GM18526 (cell line): ENCODE data around the gene LRRC32.

Source experiments
- POLR2A ChIP-seq: IDR thresholded peaks from 3 replicates; pipeline ENCODE4 v1.6.1; 2011; ENCODE audit not compliant: insufficient read length; ENCODE audit errors: extremely low read depth

The LRRC32 gene

DNA sequence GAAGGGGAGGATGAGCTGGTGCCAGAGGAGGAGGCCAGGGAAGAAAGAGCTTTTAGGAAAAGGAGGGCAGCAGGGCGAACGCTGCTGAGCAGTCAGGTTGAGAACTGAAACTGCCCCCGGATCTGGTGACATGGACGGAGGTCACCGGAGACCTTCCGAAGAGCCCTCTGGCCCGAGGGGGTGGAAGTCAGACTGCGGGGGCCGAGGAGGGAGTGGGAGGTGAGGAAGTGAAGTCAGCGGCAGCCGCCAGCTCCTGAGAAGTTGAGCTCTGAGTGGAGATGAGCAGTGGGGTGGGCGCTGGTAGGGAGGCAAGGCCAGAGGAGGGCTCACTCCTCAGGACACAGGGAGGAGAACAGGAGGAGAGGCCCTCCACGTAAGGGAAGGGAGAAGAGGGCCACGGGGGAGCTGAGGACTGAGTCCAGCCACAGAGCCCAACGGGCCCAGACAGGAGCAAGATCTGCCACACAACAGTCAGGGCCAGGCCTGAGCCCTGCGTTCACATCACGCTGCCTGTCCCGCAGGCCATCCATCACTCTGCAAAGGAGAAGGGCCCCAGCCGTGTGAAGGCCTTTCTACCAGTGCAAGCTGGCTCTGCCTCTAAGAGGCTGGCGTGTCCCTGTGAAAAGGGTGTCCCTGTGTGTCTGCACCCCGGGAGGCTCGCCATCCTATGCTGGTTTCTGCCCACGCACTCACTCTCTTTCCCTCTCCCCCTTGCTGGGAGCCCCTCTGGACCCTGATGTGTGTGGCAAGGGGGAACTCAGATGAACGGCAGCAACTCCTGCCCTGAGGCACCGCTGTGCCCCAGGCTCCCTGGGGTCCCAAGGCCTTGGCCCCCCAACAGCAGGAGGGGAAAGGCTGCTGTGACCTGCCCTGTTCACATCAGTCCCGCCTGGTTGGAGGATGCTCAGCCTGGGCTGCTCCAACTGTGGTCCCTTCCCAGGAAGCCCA lies 19.0 kb upstream of the LRRC32 start:
- no peak for TF ChIP-seq POLR2A

DNA sequence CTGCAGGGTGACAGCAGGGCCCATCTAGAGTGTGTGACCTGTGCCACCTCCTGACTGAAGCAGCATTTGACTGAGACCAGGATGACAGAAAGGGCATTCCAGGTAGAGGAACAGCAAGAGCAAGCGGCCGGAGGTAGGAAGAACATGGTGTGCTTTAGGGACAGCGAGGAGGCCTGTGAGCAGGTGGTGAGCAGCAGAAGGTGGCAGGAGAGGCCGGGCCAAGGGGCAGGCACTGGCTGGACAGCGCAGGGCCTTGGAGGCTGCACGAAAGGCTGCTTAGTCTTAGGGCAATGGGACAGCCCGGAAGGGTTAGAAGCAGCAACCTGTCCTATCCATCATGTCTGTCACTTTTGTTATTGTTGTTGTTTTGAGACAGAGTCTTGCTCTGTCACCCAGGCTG lies 17.6 kb upstream of the LRRC32 start:
- TF ChIP-seq POLR2A: no peak

GRCh38 chr11:76686261-76687079 lies 15.9 kb upstream of the LRRC32 start:
- no peak for TF ChIP-seq POLR2A

- no peak for TF ChIP-seq POLR2A
Measured at GRCh38 chr11:76685831-76686230, 15.3 kb upstream of the LRRC32 start.

DNA sequence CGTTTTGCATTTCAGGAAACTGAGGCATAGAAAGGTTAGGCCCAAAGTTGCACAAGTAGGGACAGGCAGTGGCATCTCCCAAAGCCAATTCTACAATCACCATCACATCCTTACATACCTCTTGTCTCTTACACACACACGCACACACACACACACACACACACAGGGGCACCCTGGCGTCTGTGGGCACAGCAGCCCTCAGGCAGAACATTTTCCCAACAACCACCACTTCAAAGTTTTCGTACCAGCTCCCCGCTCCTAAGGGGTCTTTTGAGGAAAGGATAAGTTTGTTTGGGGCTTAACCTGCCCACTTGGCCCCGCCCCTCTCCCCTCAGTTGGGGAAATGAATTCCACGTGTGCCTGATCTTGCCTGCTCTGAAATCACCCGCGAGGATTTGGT lies 14.7 kb upstream of the LRRC32 start:
- no peak for TF ChIP-seq POLR2A

DNA sequence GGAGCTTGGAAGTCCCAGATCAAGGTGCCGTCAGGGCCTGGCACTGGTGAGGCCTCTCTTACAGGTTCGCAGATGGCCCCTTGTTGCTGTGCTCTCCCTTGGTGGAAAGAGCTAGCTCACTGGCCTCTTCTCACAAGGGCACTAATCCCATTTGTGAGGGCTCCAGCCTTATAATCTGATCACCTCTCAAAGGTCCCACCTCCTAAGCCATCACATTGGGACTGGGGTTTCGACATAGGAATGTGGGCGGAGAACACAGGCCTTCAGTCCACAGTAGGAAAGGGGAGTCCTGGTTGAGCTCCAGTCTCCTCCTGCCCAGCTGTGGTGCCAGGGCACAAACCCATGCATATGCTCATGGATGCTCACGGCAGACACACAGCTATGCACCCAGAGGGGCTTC lies 14.0 kb upstream of the LRRC32 start:
- no peak for TF ChIP-seq POLR2A

GRCh38 chr11:76683161-76684095 lies 12.9 kb upstream of the LRRC32 start:
- no peak for TF ChIP-seq POLR2A

- no peak for TF ChIP-seq POLR2A
Measured at GRCh38 chr11:76682684-76683083, 12.1 kb upstream of the LRRC32 start.

GRCh38 chr11:76682106-76682505 lies 11.6 kb upstream of the LRRC32 start:
- no peak for TF ChIP-seq POLR2A

GRCh38 chr11:76680518-76681425 lies 10.2 kb upstream of the LRRC32 start:
- TF ChIP-seq POLR2A: no peak

- TF ChIP-seq POLR2A: no peak
Measured at GRCh38 chr11:76678321-76678720, 7.8 kb upstream of the LRRC32 start.

GRCh38 chr11:76677458-76677765 lies 6.9 kb upstream of the LRRC32 start:
- no peak for TF ChIP-seq POLR2A

- TF ChIP-seq POLR2A: no peak
Measured at GRCh38 chr11:76676636-76677457, 6.3 kb upstream of the LRRC32 start.
